22Rv1 (cell line): ENCODE measurements around the gene REEP5.

ENCODE experiments used
- H3K27ac ChIP-seq: fragments of 450-650 bp; 2 replicates; pipeline ENCODE4 v1.5.1; 2017
- CTCF ChIP-seq: fragments of 450-650 bp; IDR thresholded peaks from 2 replicates; pipeline ENCODE4 v1.5.1; 2017; ENCODE audit warnings: mild to moderate bottlenecking
- ZFX ChIP-seq: fragments of 450-650 bp; IDR thresholded peaks from 2 replicates; pipeline ENCODE4 v1.6.1; 2017; ENCODE audit warnings: antibody characterized with exemption, borderline replicate concordance

REEP5 gene

GRCh38 chr5:112867411-112867810 is 54.6 kb downstream of the REEP5 start:
- no peak overlapping the region for H3K27ac ChIP-seq
- no peak for TF ChIP-seq CTCF
- no peak for TF ChIP-seq ZFX

GRCh38 chr5:112866739-112867138 is 55.3 kb downstream of the REEP5 start:
- TF ChIP-seq ZFX = no peak
- no peak for TF ChIP-seq CTCF
- H3K27ac ChIP-seq = no peak overlapping the region

- H3K27ac ChIP-seq = no peak overlapping the region
- no peak for TF ChIP-seq ZFX
- no peak for TF ChIP-seq CTCF
These were observed 56.9 kb downstream of the REEP5 start for GRCh38 chr5:112865128-112865527.

GRCh38 chr5:112863549-112863948 is 58.5 kb downstream of the REEP5 start:
- no peak for TF ChIP-seq ZFX
- no peak for TF ChIP-seq CTCF
- H3K27ac ChIP-seq = no peak overlapping the region

- peak overlapping the region; percentile 82 for H3K27ac ChIP-seq
- TF ChIP-seq CTCF (no peak), ZFX (no peak)
These were observed 59.9 kb downstream of the REEP5 start for GRCh38 chr5:112862085-112862484.

GRCh38 chr5:112861638-112861985 is 60.4 kb downstream of the REEP5 start:
- H3K27ac ChIP-seq = peak overlapping the region; percentile 82
- TF ChIP-seq ZFX (no peak), CTCF (no peak)

GRCh38 chr5:112860929-112861637 is 60.9 kb downstream of the REEP5 start, which contains the start of gene SRP19:
TSS of gene SRP19 (plus strand) at chr5:112861287. CDS start at chr5:112861377, 90 bp downstream.
- peak within 1 kb of the TSS; percentile 82 for H3K27ac ChIP-seq
- no peak for TF ChIP-seq ZFX
- TF ChIP-seq CTCF = no peak

GRCh38 chr5:112860571-112860928 is 61.5 kb downstream of the REEP5 start:
- H3K27ac ChIP-seq = peak overlapping the region; percentile 82
